HG03457 (cell line): ENCODE measurements around the gene EYS.

Experiments
- ATAC-seq: cut with Tn5 transposase; IDR thresholded peaks from one replicate; pipeline ENCODE4 v1.9.1; 2021; ENCODE audit warnings: moderate number of reproducible peaks; ENCODE audit not compliant: unreplicated experiment

EYS gene

DNA sequence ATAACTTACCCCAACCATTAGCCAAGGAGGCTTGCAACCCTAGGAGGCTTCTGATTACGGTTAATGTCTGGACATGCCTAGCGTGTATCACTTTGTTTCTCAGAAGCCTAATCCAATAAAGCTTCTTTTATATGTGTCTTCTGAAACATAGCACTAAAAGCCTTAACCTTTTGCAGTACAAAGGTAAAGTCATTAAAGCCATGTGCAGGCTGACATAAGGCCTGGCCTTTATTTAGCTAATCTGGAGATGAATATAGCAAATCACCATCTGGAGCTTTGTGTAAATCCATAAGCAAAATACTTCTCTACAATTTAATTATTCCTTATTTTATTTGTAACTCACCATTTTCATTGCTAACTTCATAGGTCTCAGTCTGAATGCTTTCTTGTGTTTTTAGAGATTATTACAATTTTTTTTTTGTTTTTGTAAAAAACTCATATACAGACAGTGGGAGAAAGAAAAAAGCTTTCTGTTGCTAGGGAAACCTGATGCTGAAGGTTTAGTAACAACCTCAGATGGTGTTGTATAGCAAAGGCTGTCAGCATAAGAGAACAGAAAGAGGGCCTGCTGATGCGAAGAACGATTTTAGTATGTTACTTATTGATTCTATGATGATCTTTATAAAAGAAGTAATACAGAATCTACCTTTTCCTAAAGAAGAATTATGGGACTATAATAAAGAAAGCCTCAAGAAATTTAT is at the start of gene EYS:
EYS (minus strand) TSS at position 101 of the 701 bp plus-strand sequence. CDS start 211,816 bp downstream, outside the sequence.
- ATAC-seq, result no peak

DNA sequence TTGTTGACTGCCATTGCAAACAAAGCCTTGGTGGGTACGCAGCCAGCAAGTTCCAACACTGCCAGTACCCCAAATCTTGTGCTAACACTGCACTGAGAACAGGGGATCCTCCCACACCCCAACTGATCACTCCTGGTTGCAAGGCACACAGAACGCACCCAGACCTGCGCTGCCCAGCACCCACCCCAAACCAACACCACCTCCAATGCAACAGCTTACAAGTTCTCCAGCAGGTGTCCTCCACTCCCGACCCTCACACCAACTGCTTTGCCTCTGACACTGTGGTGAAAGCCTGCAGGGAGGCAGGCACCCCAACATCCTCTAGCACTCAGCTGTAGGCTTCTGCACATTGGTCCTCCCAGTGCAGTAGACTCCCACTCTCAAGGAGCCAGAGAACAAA is 39.3 kb upstream of the EYS start:
- ATAC-seq, result no peak

DNA sequence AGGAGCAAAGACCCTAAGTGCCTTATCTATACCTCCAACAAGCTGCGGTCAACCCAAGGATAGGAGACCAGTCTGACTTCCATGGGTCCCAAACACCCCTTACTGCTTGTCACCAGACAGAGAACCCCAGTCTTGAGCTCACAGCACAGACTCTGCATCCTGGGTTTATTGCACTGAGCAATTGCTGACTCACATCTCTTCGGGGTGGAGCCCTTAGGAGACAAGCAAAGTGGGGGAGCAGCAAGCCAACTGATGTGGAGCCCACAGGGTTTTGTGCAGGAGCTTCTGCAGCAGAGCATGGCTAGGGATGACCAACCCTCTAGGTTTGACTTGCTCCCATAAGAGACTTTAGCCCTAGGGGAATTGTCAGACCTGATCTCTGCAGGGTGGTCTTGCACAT is 38.6 kb upstream of the EYS start:
- no peak for ATAC-seq

DNA sequence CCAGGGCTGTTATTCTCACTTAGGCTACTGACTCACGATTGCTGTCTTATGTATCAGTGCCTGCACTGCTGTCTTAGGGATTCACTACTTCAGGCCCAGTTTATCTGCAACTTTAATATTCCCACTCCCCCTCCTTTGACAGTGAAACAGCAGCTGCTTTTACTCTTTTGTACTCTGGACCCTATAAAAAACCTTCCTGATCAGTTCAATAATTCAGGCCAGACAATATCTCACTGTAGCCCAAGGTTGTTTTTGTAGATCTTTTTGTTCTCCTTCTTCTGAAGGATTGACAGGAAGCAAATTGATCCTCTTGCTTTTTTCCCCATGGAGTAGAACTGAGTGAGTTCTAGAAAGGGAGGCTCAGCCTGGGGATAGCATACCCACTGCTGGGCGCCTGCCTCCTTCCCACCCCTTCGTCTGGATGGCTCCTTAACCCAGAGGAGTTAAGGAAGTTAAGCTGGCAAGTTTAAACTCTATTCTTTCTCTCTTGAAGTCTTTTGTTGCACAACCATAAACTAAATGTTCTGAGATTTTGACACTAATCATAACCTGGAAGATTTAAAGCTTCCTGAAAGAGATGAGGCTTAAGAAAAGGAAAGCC is 22.0 kb upstream of the EYS start:
- no peak for ATAC-seq

DNA sequence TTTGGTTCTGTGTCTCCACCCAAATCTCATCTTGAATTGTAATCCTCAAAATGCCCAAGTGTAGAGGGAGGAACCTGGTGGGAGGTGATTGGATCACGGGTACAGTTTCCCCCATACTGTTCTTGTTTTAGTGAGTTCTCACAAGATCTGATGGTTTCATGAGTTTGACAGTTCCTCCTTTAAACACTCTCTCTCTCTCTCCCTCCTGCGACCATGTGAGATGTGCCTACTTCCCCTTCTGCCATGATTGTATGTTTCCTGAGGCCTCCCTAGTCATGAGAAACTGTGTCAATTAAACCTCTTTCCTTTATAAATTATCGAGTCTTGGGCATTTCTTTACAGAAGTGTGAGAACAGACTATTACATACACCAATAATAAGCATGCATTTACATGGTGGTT is 12.1 kb upstream of the EYS start:
- ATAC-seq, result no peak

DNA sequence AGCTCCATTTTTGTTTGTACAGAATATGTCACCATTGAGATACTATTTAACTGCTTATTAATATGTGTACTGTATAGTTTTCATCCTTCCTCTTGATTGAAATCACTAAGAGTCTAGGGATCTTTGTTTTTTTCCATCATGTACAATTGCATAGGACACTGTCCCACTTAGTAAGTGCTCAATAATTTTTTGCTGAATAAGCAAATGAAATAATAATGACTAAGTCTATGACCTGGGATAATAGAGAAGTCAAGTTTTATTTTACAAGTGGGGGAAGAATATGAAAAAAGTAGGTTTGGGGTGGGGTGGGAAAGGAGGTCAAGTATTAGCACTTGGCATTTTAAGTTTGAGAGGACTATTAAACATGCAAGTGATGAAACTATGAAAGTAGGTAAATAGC is 4.5 kb upstream of the EYS start:
- ATAC-seq, result no peak

DNA sequence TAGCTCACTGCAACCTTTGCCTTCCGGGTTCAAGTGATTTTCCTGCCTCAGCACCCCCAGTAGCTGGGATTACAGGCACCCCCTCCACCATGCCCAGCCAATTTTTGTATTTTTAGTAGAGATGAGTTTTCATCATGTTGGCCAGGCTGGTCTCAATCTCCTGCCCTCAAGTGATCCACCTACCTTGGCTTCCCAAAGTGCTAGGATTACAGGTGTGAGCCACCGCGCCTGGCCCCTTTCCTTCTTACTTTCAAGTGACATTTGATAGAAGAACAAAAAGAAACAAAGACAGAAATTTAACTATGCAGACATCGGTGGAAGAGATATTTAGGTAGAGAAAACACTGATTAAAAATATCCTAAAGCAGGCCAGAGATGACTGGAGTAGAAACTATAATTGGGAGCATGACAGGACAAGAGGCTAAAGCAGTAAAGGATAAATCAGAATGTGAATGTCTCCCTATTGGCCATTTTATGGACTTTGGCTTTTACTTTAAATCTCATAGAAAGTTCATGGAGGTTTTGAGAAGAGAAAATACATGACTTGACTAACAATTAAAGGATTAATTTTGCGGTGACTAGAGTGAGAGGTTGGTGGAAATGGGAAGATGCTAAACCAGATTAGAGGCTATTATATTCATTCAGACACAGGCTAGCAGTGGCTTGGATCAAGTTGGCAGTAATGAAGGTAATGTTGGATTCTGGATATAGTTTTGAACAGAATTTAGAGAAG is 2.2 kb upstream of the EYS start:
- ATAC-seq, result no peak

DNA sequence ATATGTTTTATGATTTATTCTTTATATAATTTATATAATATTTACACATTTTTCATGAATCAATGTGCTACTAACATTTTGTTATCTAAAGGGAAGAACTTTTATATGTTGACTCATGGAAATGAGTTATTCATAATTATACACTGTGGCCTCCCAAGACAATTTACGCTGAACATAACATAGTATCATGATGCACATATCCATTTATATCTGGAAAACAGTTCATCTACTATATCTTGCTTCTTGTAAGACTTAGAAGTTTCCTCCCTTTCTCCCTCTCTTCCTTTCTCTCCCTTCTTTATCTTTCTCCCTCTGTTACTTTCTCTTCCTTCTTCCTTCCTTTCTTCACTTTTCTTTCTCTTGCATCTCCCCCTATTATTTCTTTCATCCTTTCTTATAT is 1.1 kb upstream of the EYS start:
- no peak for ATAC-seq

DNA sequence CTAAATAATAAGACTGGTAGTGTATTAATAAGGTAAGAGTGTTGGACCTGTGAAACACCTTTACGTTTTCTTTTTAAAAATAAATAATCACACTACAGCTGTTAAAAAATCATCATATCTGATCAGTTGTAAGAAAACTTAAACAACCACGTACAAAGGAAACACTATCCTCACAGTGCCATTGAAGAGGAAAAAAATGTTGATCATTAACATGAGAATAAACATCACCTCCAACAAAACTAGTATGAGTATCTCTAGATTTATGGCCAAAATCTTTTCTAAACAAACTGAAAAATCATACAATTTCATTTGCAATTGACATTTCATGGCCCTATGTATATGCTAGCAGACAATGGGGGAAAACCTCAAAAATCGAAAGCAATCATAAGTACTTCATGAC is 590 bp downstream of the EYS start:
- no peak for ATAC-seq

DNA sequence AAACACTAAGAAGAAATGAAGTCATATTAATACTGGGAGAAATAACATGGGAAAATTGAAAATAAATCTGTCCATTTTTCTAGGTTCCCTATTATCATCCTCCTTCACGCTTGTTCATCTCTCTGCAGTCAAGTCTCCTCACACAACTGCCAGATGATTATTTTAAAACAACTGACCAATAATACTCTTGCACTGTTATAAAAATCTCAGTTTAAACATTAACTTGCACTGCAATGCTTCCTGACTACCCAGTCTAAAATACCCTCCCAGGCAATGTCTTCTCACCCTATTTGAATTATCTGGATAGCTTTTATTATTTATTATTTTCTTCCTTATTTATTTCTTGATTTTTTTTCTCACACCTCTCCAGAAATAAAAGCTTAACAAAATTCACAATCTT is 5.7 kb downstream of the EYS start:
- no peak for ATAC-seq

DNA sequence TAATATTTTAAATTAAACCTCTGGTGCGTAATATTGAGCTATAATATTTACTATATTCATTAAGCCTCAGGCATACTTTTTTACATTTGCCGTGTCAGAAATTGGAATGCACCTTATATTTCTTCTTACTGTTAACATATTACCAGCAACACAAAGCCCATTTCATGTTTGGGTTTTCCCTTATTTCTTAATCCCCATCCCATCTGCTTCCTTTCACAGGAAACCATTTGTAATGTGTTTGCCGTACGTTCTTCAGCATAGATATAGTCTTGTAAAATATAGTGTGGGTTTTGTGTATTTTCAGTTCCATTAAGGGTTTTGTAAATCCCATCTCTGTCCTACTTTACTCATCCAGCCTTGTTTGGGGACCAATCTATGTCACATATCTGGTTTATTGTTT is 6.5 kb downstream of the EYS start:
- ATAC-seq, result no peak

DNA sequence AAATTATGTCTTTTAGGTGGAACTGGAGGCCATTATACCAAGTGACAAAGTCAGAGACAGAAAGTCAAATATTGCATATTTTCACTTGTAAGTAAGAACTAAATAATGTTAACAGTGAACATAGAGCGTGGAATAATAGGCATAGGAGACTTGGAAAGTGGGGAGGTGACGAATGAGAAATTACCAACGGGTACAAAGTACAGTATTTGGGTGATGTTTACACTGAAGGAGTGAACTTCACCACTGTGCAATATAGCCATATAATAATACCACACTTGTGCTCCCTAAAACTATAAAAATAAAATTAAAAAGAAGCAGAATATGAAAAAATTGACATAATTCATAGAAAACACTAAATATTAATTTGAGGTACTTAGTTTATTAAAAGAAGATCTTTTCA is 14.9 kb downstream of the EYS start:
- no peak for ATAC-seq

DNA sequence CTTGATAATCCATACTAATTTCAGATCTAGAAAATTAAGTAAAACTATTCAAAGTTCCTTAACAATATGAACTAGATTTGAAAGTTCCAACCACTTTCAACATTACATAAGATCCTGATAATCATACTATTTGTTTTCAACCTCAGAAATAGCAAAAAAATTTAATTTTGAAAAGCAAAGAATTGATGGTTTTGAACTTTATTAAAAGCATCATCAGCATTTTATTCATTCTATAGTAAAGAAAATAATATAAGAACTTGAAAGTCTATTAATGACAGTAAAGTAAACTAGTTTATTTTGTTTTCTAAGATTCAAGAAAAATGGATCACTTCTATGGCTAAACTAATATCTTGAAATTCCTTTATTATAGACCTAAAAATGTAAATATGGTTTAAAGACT is 26.8 kb downstream of the EYS start:
- no peak for ATAC-seq

DNA sequence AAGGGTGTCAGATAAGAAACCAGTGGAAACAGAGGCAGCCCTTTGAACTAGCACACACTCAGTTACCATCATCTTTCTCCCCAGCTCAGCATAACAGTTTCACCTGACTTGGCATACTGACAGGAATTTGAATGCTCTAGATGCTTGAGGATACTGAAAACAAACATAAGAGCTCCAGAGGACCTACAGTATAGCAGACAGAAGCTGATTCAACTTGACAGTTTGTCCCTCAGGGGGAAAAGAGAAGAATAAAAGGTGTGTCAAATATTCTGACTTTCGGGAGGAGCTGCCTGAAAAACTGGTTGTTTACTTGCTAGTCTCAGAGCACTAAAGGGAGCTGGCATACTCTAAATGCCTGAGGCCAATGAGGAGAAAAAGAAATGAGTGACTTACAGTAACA is 35.1 kb downstream of the EYS start:
- no peak for ATAC-seq

DNA sequence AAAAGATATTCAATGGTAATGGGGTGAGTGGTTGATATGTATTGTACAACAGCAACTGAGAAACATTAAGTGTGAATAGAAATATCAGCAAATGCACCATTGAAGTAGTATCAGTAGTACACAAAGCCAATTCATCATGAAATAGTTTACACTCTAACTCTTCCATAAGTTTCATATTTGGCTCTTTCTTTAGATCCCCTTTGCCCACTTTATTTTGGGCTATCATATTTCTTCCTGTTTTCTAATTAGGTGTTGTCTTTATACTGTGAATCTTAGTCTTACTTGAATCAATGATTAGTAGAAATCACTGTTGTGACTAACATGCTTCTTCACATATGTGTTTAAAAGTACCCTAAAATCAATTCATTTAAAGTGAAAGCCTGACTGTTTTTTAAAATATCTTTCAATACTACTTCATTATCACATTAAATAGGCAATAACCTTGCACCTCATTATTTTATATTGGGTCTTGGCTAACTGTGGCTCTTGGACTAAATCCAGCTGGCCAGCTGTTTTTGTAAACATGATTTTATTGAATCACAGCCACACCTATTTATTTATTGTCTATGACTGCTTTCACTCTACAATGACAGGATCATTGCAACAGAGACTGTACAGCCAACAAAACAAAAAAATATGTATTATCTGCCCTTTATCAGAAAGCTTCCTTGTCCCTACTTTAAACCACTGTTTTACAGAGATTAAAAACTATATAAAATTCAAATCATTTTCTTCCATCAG is 38.9 kb downstream of the EYS start:
- no peak for ATAC-seq

DNA sequence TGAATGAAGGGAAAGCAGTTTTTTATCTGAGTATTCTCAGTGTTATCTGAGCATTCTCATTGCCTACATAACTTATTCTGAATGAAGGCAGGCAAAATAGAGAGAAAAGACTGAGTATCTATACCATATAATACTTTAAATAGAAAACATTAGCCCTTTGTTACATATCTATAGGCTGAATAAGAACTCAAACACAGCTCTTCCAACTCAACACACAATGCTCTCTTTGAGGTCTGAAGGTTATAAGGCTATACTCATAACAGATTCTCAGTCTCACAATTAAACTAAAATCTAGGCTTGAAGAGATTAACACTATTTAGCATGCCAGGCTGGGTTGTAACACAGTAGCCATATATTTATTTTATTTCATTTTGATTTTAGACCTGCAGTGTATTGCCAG is 56.9 kb downstream of the EYS start:
- ATAC-seq, result no peak

DNA sequence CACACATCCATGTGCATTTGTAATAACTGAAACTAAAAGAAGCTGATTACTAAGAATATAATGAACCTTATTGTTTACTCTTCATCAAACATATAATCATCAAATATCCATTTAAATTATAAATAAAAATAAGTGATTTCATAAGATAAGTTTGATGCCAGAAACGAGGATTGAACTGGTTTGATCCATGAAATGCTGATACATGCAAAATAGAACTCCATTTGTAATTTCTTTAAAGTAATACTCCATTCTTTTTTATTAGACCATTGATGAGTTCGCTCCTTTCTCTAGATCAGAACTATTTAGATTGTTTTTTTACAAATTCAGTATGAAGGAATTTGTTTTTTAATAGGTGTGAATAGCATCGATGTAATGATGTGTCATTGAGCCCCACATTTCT is 57.6 kb downstream of the EYS start:
- no peak for ATAC-seq

DNA sequence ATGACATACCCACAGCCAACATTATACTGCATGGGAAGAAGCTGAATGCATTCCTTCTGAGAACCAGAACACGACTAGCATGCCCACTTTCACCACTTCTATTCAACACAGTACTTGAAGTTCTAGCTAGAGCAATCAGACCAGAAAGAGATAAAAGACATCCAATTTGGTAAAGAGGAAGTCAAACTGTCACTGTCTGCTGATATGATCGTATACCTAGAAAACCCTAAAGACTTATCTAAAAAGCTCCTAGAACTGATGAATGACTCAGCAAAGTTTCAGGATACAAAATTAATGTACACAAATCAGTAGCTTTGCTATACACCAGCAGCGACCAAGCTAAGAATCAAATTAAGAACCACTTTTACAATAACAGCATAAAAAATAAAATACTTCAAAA is 60.5 kb downstream of the EYS start:
- no peak for ATAC-seq

DNA sequence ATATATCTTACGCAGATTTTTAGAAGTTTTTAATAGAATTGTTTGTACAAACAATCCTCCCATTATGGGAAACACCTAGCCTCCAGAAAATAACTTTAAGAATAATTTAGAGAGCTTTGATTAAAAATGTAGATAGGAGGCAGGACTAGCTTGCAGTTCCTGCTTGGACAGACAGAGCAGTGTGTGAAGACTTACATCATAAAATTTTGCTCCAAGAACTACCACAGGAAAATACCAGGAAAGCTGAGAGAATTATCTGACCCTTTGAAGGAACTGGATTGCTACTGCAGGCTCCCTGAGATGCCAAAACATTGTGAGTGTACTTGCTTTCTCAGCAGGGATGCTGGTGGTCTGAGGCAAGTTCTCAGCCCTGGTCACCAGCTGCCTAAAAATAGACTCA is 64.2 kb downstream of the EYS start:
- ATAC-seq, result no peak

DNA sequence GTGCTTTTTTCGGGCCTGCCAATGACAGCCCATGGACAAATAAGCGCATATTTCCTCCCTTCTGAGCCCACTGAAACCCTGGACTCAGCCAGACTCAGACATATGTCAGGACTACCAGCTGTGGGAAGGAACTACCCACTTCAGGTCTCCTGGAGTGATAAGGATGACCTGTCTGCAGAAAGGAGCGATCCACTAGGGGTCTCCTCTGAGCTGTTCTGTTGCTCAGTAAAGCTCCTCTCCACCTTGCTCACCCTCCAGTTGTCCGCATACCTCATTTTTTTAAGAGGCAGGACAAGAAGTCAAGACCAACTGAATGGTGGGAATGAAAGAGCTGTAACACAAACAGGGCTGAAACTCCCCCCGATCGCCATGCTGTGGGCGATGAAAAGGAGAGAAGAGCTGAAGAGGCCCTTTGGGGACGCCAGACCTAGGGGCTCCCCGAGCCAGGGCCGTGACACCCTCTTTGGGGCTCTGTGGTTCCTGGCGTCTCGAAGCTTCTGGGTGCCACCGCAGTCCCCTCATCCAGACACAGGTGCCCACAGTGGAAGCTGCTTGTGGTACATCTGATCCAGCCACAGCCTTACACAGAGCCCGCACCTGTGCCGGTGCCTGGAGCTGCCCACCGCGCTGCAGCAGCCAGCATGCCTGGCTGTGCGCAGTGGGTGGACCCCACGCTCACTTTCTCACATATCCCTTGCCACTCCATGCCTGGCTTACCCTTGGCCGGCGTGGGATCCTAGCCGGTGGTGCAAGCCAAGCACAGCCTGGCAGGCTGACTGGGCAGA is 68.8 kb downstream of the EYS start:
- ATAC-seq, result no peak
